AG08395 (cell line): Measurements from ENCODE around the gene C1R.
A peak's percentile ranks its signal among the peaks of the same experiment; 100 is the strongest.
"Not testable (repeated sequence)": the region's sequence is repeated elsewhere in the genome, so short reads cannot be mapped to it uniquely, and the experiment has no call there.

Experiments used
- DNase-seq: peaks from one replicate; pipeline ENCODE4 v3.0.0; 2012; ENCODE audit warnings: mixed read lengths, low spot score

C1R gene

DNA sequence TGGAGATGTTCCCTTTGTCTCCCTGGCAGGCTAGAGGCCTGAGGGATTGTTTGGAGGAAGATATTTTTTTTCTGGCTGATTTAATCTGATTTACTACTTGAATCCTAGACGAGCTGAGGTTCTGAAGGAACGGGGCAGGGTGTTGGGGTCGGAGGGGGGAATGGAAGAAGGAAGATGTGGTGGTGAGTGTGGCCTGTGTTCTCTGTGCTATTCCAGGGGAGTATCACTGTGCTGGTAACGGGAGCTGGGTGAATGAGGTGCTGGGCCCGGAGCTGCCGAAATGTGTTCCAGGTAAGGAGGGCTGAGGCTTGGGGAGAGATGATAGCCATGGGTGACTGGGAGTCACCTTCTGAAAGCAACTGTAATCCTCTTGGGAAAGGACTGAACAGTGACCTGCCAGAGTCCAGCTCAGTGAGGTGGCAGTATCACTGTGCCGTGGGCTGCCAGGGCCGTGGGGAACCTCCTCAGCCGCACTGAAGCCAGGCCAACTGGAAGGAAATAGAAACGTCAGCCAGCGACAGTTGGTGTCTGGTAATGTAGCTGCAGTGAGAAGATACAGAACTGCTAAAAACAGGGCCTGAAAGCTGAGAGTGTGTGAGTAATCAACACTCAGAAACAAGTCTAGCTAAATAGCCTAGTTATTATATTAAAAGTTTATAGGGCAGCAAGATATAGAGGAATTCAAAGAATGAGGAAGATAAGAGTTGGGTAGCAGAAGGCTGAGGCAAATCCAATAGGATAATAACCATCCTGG, 23.8 kb downstream of the C1R start:
- no peak for DNase-seq

DNA sequence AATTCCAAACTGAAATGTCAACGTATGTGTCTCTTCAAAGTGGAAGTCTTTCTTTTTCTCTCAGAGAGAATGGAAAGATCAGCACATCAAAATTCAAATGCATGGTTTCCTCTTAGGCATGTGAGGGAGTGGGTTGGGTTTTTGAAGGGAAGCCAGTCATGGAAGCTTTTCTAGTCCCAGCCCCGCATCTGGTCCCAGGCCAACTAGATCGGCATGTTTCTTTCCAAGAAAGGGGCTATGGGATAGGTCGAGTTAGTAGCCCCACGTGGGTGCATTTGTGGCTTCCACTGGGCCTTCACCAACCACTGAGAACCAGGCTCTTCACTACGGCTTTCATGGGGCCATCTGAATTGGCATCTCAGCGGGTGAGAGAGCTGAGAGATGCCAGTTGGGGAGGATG, 25.1 kb downstream of the C1R start:
- DNase-seq: no peak

DNA sequence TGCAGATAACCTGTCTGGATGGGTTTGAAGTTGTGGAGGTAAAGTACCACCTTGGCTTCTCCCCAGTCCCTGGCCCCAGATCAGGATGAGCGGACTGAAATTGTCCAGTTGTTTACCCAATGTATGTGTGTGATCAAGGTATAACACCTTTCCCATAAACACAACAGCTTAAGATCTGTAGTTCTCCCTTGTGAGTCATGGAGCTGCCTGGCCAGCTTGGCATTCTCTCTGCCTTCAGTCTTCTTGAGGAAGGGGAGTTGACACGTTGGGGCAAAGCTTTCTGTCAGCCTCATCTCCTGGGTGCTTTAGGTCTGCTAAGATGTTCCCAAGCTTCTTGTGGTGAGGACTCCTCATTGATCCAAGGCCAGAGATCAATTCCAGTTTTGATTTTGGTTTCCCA, 25.6 kb downstream of the C1R start:
- no peak for DNase-seq

DNA sequence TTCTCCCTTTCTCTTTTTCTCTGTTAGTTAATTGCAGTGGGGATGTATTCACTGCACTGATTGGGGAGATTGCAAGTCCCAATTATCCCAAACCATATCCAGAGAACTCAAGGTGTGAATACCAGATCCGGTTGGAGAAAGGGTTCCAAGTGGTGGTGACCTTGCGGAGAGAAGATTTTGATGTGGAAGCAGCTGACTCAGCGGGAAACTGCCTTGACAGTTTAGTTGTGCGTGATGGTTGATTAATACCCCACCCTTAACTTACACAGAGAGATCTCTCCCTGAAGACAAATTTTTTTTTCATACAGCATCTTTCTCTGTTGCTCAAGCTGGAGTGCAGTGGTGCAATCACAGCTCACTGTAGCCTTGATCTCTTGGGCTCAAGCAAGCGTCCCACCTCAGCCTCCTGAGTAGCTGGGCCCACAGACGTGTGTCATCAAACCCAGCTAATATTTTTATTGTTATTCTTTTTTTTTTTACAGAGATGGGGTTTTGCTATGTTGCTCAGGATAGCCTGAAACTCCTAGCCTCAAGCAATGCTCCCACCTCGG, 27.1 kb downstream of the C1R start:
- DNase-seq: no peak

DNA sequence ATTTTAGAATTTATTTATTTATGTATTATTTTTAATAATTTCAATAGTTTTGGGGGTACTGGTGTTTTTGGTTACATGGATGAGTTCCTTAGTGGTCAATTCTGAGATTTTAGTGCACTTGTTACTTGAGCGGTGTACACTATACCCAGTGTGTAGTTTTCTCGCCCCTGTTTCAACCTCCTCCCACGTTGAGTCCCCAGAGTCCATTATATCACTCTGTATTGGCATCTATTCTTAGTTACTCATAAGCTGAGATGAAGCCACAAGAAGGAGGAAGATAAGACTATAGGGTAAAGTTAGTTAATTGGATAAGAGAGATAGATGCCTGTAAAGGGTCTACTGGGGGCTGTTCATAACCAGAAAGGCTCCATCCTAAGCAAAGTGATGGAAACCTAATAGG, 27.7 kb downstream of the C1R start:
- DNase-seq: no peak

DNA sequence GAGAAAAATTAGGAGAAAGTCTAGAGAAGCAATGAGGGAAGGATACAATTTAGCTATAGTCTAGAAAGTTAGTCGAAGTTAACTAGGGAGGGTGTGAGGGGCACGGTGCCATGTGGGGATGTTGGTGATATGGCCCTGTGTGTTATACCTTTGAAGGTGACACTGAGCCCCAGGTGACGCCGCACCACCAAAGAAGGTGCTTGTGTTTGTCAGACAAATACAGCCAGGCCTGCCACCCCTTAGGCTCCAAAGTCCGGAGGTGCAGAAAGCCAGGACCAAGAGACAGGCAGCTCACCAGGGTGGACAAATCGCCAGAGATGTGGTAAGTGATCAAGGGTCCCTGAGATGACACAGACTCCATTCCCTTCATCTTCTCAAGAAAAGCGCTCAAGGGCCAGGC, 30.6 kb downstream of the C1R start:
- DNase-seq: no peak

DNA sequence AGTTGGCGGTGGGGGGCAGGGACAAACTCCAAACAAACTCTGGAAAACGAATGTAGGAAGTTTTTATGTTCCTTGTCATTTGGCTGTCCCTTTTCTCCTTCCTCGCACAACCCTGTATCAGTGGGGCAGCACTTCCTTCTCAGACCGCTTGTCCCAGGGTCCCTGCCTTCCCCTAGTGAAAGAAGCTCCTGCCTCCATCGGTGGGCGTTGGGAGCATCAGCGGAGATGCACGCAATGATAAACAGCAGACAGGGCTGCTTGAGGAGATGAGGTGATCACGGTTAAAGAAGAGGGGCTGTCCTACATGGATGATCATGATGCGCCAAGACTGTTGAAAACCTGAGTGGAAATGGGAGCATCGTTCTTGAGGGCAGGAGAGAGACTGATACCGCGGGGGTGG, 31.1 kb downstream of the C1R start:
- DNase-seq: peak; percentile 29

DNA sequence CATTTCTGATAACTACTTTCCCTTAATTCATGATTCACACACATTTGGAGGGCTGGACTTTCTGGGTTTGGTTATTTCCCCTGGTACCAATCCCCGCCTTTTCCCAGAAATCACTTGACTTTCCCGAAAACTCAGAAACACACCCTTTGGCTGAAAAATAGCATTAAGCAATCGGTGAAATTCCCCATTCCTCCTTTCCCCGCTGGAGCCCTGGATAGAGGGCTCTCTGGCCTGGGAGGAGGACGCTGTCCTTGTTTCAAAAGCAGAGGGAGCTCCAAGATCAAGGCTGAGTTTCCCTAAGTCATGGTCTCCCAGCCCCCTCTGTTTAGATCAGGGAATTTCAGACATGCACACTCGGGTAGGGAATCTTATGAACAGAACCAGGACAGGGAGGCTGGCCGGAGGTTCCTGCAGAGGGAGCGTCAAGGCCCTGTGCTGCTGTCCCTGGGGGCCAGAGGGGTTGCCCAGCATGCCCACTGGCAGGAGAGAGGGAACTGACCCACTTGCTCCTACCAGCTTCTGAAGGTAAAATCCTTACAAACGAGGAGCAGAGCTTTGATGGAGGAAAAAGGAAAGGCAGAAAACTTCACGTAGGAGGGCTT, 31.8 kb downstream of the C1R start, which contains the start of gene C1S:
TSS of gene C1S (plus strand) at position 366 of the 602 bp plus-strand sequence. CDS start 1,195 bp downstream, outside the sequence.
- peak; percentile 99 for DNase-seq

DNA sequence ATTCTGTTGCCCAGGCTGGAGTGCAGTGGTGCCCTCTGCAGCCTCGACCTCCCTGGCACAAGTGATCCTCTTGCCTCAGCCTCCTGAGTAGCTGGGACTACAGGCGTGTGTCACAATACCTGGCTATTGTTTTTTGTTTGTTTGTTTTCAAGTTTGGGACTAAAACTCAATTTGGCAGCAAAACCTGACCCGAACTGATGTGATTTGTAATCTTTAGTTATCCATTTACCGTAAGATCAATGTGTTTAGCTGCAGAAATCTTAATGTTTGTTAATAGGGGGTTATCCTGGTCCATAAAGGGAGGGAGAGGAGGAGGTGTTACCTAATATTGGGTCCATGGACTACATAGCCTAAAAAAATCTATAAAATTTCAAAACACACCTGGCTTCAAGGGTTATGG, 32.5 kb downstream of the C1R start:
- DNase-seq: no peak

DNA sequence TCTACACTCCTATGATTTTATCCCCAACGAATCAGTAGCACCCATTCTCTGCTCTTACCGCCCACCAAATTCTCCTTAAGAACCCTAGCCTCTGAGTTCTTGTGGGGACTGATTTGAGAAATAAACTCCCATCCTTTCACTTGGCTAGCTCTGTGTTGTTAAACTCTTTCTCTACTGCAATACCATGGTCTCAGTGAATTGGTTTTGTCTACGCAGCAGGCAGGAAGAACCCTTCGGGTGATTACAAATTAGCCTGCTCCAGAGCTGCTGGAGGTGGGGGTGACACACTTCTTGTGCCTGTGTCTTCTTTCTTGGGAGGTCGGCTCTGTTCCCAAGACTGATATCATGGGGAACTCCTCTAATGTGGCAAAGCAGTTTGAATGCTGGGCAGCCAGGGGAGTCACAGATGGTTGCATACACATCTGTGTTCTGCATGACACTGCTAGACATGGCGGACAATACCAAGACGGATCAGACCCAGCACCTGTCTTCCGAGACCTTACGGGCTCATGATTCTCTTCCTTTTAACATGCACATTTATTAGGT, 33.3 kb downstream of the C1R start:
- no peak for DNase-seq

DNA sequence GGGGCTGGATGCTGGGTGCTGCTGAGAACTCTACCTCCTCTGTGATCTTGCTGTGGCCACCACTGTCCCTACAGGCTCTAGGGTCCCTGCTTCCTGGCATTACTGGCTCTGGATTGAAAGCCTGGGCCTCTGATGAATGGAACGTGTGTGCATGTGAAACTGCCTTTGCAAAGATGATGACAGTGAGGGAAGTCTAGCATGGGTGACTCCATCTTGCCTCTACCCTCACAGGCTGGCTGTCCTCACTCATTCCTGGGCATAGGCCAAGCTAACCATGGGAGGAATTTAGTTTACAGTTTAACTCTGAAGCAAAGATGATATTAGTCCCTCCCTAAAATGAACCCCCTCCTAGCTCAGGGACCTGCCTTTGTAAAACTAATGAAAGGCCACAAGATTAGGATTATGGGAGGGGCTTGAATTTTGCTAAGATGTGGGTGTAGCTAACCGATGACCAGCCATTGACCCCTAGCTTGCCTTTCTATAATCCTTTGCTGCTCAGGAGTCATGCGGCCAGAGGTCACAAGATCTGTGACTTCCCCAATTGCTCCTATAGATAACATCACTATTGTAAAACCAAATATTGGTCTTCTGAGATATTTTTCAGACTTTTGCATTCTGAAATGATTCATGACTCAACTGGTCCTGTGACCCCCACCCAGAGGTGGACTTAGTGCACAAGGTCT, 33.9 kb downstream of the C1R start:
- no peak for DNase-seq

DNA sequence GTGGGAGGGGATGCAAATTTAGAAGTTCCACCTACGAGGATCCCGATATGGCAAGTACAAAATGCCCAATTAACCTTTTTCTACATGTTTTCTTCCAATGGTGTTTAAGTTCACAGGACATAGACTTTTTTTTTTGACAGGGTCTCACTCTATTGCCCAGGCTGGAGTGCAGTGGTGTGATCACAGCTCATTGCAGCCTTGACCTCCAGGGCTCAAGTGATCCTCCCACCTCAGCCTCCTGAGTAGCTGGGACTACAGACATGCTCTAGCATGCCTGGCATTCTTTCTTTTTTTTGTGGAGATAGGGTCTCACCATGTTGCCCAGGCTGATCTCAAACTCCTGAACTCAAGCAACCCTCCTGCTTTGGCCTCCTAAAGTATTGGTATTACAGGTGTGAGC, 36.5 kb downstream of the C1R start:
- not testable (repeated sequence) for DNase-seq

DNA sequence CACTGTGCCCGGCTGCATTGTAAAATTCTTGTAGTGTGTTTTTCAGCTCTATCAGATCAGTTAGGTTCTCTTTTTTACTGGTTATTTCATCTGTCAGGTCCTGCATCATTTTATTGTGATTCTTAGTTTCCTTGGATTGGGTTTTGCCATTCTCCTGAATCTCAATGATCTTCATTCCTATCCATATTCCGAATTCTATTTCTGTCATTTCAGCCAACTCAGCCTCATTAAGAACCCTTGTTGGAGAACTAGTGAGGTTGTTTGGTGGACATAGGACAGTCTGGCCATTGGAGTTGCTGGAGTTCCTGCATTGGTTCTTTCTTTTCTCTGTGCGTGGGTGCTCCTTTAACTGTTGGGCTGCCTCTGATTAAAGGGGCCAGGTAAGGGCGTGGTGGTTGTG, 37.3 kb downstream of the C1R start:
- no peak for DNase-seq

DNA sequence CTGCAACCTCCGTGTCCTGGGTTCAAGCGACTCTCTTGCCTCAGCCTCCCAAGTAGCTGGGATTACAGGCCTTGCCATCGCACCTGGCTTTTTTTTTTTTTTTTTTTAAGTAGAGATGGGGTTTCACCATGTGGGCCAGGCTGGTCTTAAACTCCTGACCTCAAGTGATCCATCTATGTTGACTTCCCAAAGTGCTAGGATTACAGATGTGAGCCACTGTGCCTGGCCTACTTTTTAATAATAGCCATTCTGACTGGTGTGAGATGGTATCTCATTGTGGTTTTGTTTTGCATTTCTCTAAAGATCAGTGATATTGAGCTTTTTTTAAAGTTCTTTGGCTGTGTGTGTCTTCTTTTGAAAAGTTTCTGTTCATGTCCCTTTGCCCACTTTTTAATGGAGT, 42.3 kb downstream of the C1R start:
- not testable (repeated sequence) for DNase-seq

DNA sequence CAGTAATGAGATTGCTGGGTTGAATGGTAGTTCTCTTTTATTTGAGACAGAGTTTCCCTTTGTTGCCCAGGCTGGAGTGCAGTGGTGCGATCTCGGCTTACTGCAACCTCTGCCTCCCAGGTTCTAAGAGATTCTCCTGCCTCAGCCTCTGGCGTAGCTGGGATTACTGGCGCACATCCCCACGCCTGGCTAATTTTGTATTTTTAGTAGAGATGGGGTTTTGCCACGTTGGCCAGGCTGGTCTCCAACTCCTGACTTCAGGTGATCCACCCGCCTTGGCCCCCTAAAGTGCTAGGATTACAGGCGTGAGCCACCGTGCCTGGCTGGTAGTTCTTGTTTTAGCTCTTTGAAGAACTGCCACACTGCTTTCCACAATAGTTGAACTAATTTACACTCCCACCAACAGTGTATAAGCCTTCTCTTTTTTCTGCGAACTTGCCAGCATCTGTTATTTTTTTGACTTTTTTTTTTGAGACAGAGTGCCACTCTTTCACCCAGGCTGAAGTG, 42.7 kb downstream of the C1R start:
- DNase-seq: not testable (repeated sequence)

DNA sequence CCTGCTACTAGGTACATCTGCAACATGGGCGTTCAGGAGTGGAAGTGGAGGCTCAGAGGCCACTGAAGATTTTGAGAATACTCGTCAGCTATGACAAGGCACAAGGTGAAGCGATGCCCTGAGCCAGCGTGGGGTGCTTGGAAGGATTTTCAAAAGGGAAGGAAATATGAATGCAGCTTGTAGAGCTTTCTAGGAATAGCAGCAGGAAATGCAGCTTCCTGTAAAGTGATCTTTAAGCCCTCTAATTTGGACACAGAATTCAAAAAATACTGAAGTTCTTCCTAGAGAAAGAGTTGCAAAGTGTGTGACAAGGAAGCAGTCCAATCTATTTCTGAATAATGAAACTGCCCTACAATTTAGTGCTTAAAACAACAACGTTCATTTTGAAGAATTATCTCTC, 44.9 kb downstream of the C1R start:
- DNase-seq: no peak

DNA sequence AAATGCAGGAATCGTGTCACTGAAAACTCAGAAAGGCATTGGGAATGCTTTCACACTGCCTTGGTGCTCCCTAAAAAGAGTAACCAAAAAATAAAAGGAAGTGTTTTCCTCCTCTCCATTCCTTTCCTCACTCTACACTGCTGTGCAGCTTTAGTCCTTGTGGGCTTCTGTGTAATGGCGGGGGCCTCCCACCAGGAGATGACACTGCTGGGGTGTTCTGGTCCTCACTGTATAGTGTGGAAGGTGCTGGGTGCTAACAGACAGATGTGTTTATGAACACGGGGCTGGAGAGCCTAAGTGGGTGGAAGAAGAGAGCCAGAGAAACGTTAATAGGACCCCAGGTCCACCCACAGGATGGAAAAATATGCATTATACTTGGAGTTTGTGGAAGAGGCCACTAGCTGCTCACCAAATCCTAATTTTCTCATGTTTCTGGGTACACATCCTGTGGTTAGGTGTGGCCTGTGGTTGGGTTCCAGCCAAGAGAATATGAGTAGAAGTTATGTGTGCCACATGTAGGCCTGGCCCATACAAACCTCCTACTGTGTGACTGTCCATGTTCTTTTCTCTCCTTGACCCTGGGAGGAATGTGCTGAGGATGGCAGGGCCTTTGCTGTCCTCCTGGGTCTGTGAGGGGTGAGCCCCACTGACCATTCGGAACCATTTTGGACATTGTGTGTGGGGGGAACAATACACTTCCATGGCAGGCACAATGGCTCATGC, 45.7 kb downstream of the C1R start:
- DNase-seq: no peak

DNA sequence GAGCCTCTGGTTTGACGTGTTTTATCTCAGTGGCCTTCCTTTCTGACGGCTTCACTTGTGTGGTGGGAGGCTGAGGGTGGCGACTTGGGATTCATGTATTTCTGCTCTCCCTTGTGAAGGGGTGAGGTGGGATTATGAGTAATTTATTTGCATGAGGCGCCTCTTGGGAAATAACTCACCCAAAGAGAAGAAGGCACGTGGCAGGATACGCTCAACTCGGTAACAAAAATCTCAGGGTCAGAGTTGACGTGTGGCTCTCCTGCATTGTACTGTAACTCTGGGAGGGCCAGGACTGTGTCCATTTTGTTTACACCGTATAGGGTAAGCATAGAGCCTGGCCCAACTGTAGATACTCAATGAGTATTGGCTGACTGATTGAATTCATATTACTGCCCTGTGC, 46.3 kb downstream of the C1R start:
- DNase-seq: no peak

DNA sequence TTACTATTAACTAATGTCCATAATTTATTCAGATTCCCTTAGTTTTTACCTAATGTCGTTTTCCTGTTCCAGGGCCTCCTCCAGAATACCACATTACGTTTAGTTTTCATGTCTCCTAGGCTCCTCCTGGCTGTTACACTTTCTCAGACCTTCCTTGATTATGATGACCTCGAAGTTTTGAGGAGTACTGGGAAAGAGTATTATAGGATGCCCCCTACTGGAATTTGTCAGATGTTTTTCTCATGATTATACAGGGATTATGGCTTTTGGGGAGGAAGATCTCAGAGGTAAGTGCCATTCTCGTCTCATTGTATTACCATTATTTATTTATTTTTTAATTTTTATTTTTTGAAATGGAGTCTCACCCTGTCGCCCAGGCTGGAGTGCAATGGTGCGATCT, 49.4 kb downstream of the C1R start:
- peak; percentile 51 for DNase-seq

DNA sequence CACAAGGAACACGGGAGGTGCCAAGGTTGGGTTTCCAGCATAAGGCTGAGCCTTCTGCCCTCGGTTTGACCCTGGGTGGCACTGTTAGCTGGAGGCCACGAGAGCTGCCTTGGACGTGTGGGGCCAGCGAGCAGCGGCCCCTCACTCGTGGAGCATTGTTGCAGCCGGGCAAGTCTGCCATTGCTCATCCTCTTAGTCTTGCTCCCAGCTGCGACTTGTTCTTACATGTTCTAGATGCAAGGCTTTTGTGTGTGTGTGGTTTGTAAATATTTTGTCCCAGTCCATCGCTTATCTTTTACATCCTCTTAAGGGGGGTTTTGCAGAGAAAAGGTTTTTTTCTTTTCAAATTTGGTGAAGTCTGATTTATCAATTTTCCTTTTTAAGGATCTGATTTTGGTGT, 52.8 kb downstream of the C1R start:
- DNase-seq: no peak

DNA sequence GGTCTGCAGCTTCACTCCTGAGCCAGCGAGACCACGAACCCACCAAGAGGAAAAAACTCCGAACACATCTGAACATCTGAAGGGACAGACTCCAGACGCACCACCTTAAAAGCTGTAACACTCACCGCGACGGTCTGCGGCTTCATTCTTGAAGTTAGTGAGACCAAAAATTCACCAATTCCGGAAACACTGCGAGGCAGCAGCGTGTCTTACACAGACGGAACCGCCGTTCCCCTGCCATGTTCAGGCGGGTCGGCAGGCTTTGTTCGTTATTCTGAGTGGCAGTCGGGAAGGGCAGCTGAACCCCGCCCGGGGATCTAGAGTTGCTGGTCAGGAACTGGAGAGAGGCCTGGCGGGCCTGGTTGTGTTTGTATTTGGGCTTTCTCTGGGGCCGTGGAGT, 53.7 kb downstream of the C1R start:
- DNase-seq: no peak

DNA sequence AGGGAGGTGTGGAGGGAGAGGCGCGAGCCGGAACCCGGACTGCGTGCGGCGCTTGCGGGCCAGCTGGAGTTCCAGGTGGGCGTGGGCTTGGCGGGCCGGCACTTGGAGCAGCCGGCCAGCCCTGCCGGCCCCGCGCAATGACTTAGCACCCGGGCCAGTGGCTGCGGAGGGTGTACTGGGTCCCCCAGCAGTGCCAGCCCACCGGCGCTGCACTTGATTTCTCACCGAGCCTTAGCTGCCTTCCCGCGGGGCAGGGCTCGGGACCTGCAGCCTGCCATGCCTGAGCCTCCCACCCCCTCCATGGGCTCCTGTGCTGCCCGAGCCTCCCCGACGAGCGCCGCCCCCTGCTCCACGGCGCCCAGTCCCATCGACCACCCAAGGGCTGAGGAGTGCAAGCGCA, 54.8 kb downstream of the C1R start:
- DNase-seq: not testable (repeated sequence)
